Measurements from ENCODE around the gene IQCH.

IQCH gene

DNA sequence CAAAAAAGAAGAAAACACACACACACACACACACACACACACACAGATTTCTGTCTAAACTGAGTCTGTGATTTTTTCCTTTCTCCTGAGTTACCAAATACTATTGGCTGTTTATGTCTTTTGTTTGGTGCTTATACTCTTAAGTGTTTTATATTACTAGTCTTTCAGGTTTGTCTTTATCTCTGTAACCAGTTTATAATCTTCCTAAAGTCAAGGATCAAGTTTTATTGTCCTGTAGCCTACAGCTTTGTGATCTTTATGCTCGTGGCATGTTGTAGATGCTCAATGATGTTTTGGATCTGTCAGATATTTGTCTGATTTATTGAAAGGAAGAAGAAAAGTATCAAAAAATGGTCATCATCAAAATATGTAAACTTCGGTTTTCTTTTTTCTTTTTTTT lies 292.5 kb downstream of the IQCH start:
- Histone ChIP-seq H3K79me2 (ENCODE audit: low read length) (peaks cover 7% of the 10 kb centered on the region; the same call in 1 of the 2 replicates), H3F3A (ENCODE audit: insufficient read depth, low read length) (peaks cover 9% of the 10 kb centered on the region; the same call in 1 of the 2 replicates), H3K9me2 (replicated peaks; ENCODE audit: insufficient read depth, low read length) (no peaks in the 10 kb centered on the region)

GRCh38 chr15:67547836-67548235 lies 293.2 kb downstream of the IQCH start:
- 0 out of 2 replicates have a peak, but pooled peaks cover 2% of the 10 kb centered on the region for H3K36me3 ChIP-seq (replicated peaks; ENCODE audit: insufficient read depth, low read length)
- no peaks in the 10 kb centered on the region for H3K9me3 ChIP-seq (replicated peaks; ENCODE audit: insufficient read depth, low read length)
- H3K27ac ChIP-seq (ENCODE audit: low read length), result no peak overlapping the region
- peaks cover 6% of the 10 kb centered on the region; the same call in 1 of the 2 replicates for H3K79me2 ChIP-seq (ENCODE audit: low read length)
- no peak overlapping the region for H3K4me2 ChIP-seq (ENCODE audit: low read depth, low read length)
- DNase-seq, result no peak
- TF ChIP-seq EZH2 (optimal IDR thresholded peaks at IDR 0.05; ENCODE audit: low read depth, low read length), result no peak
- TF ChIP-seq, protein P1, sequence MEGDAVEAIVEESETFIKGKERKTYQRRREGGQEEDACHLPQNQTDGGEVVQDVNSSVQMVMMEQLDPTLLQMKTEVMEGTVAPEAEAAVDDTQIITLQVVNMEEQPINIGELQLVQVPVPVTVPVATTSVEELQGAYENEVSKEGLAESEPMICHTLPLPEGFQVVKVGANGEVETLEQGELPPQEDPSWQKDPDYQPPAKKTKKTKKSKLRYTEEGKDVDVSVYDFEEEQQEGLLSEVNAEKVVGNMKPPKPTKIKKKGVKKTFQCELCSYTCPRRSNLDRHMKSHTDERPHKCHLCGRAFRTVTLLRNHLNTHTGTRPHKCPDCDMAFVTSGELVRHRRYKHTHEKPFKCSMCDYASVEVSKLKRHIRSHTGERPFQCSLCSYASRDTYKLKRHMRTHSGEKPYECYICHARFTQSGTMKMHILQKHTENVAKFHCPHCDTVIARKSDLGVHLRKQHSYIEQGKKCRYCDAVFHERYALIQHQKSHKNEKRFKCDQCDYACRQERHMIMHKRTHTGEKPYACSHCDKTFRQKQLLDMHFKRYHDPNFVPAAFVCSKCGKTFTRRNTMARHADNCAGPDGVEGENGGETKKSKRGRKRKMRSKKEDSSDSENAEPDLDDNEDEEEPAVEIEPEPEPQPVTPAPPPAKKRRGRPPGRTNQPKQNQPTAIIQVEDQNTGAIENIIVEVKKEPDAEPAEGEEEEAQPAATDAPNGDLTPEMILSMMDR (IDR thresholded peaks at IDR 0.05; ENCODE audit: low read length), result no peak
- no peak for TF ChIP-seq EZH2phosphoT487 (IDR thresholded peaks at IDR 0.05; ENCODE audit: low read length)
- H3K9me2 ChIP-seq (replicated peaks; ENCODE audit: insufficient read depth, low read length), result no peaks in the 10 kb centered on the region
- H3K4me3 ChIP-seq (ENCODE audit: low read length), result no peak overlapping the region
- no peaks in the 10 kb centered on the region for H3K27me3 ChIP-seq (replicated peaks; ENCODE audit: insufficient read depth, low read length)
- H2AFZ ChIP-seq (ENCODE audit: low read length), result no peak overlapping the region
- H3K4me1 ChIP-seq (ENCODE audit: low read length), result peaks cover 6% of the 10 kb centered on the region
- no peak overlapping the region for H3K9ac ChIP-seq (ENCODE audit: low read length)
- no peaks in the 10 kb centered on the region for H4K20me1 ChIP-seq (ENCODE audit: insufficient read depth, low read length)
- peaks cover 5% of the 10 kb centered on the region; the same call in 1 of the 2 replicates for H3F3A ChIP-seq (ENCODE audit: insufficient read depth, low read length)

More for the DNA sequence above, 292.5 kb downstream of the IQCH start:
- no peak overlapping the region for H3K9ac ChIP-seq (ENCODE audit: low read length)
- peaks cover 6% of the 10 kb centered on the region for H3K4me1 ChIP-seq (ENCODE audit: low read length)
- no peak overlapping the region for H3K4me3 ChIP-seq (ENCODE audit: low read length)
- TF ChIP-seq EZH2 (optimal IDR thresholded peaks at IDR 0.05; ENCODE audit: low read depth, low read length), result no peak
- TF ChIP-seq, protein P1 (IDR thresholded peaks at IDR 0.05; ENCODE audit: low read length), result no peak
- no peak for TF ChIP-seq EZH2phosphoT487 (IDR thresholded peaks at IDR 0.05; ENCODE audit: low read length)
- 0 out of 2 replicates have a peak, but pooled peaks cover 2% of the 10 kb centered on the region for H3K36me3 ChIP-seq (replicated peaks; ENCODE audit: insufficient read depth, low read length)
- H3K4me2 ChIP-seq (ENCODE audit: low read depth, low read length), result no peak overlapping the region
- H3K9me3 ChIP-seq (replicated peaks; ENCODE audit: insufficient read depth, low read length), result no peaks in the 10 kb centered on the region
- no peaks in the 10 kb centered on the region for H3K27me3 ChIP-seq (replicated peaks; ENCODE audit: insufficient read depth, low read length)
- no peak overlapping the region for H3K27ac ChIP-seq (ENCODE audit: low read length)
- DNase-seq, result no peak
- H2AFZ ChIP-seq (ENCODE audit: low read length), result no peak overlapping the region
- H4K20me1 ChIP-seq (ENCODE audit: insufficient read depth, low read length), result no peaks in the 10 kb centered on the region

GRCh38 chr15:67548236-67548852 lies 293.8 kb downstream of the IQCH start:
- H3K27me3 ChIP-seq (replicated peaks; ENCODE audit: insufficient read depth, low read length), result no peaks in the 10 kb centered on the region
- no peak overlapping the region for H3K4me2 ChIP-seq (ENCODE audit: low read depth, low read length)
- H3K9ac ChIP-seq (ENCODE audit: low read length), result no peak overlapping the region
- H3K9me3 ChIP-seq (replicated peaks; ENCODE audit: insufficient read depth, low read length), result no peaks in the 10 kb centered on the region
- H3F3A ChIP-seq (ENCODE audit: insufficient read depth, low read length), result no peaks in the 10 kb centered on the region
- DNase-seq, result no peak
- peaks cover under 1% of the 10 kb centered on the region; the same call in 1 of the 2 replicates for H3K79me2 ChIP-seq (ENCODE audit: low read length)
- peaks cover 2% of the 10 kb centered on the region; the same call in 1 of the 2 replicates for H3K36me3 ChIP-seq (replicated peaks; ENCODE audit: insufficient read depth, low read length)
- no peaks in the 10 kb centered on the region for H3K9me2 ChIP-seq (replicated peaks; ENCODE audit: insufficient read depth, low read length)
- no peak overlapping the region for H3K27ac ChIP-seq (ENCODE audit: low read length)
- no peaks in the 10 kb centered on the region for H4K20me1 ChIP-seq (ENCODE audit: insufficient read depth, low read length)
- H3K4me3 ChIP-seq (ENCODE audit: low read length), result no peak overlapping the region
- TF ChIP-seq EZH2 (optimal IDR thresholded peaks at IDR 0.05; ENCODE audit: low read depth, low read length) (no peak), EZH2phosphoT487 (IDR thresholded peaks at IDR 0.05; ENCODE audit: low read length) (no peak)
- TF ChIP-seq, protein P1 (IDR thresholded peaks at IDR 0.05; ENCODE audit: low read length), result no peak
- peaks cover 2% of the 10 kb centered on the region for H3K4me1 ChIP-seq (ENCODE audit: low read length)
- no peak overlapping the region for H2AFZ ChIP-seq (ENCODE audit: low read length)
